Lung (tissue), 12 donors: Measurements from ENCODE around the gene GAK. TPM values are rescaled to one million over a fixed set of nuclear protein-coding genes. Genes with fewer than 3 reads are reported as not detected.

Experiments
- ATAC-seq: fragments of 200-7000 bp; cut with Tn5 transposase; one replicate; pipeline ENCODE4 v1.9.1; 2020; ENCODE audit warnings: moderate number of reproducible peaks; ENCODE audit not compliant: insufficient read depth, low FRiP score
- DNase-seq, 3 donors: peaks; one replicate each; pipeline ENCODE4 v3.0.0-alpha.2; 2013 to 2017
- H3K27ac ChIP-seq, 2 donors: one replicate each; pipeline ENCODE4 v1.5.1; 2013; ENCODE audit warnings: mild to moderate bottlenecking in 2 of 2, moderate library complexity in 2 of 2, control low read depth in 1 of 2, inconsistent platforms in 1 of 2, low read depth in 1 of 2, low read length in 1 of 2
- H3K27me3 ChIP-seq, 3 donors: one replicate each; pipeline ENCODE4 v1.5.1; 2013; ENCODE audit warnings: low read length in 2 of 3; ENCODE audit not compliant: control insufficient read depth in 3 of 3, insufficient read depth in 3 of 3
- H3K36me3 ChIP-seq, 4 donors: one replicate each; pipeline ENCODE4 v1.5.1; 2013; ENCODE audit warnings: low read length in 4 of 4, mild to moderate bottlenecking in 1 of 4, moderate library complexity in 1 of 4; ENCODE audit not compliant: control insufficient read depth in 4 of 4, insufficient read depth in 4 of 4
- H3K4me1 ChIP-seq, 5 donors: one replicate each; pipeline ENCODE4 v1.5.1; 2013; ENCODE audit warnings: low read length in 5 of 5, mild to moderate bottlenecking in 2 of 5, moderate library complexity in 1 of 5; ENCODE audit not compliant: control insufficient read depth in 5 of 5, insufficient read depth in 5 of 5
- H3K4me3 ChIP-seq: one replicate; pipeline ENCODE4 v1.5.1; 2013; ENCODE audit warnings: mild to moderate bottlenecking, control low read depth, moderate library complexity
- H3K9ac ChIP-seq, 2 donors: one replicate each; pipeline ENCODE4 v1.5.1; 2013; ENCODE audit warnings: low read length in 2 of 2, control low read depth in 1 of 2; ENCODE audit not compliant: insufficient read depth in 1 of 2
- H3K9me3 ChIP-seq, 4 donors: one replicate each; pipeline ENCODE4 v1.5.1; 2013; ENCODE audit warnings: low read length in 3 of 4, mild to moderate bottlenecking in 1 of 4, moderate library complexity in 1 of 4; ENCODE audit not compliant: control insufficient read depth in 4 of 4, insufficient read depth in 3 of 4
- CTCF ChIP-seq: IDR thresholded peaks from 2 replicates; pipeline ENCODE4 v1.5.1; 2012; ENCODE audit warnings: mild to moderate bottlenecking; ENCODE audit errors: control extremely low read depth, extremely low read depth
- WGBS, 2 donors: extraction: QIAGEN DNeasy Blood & Tissue Kit; methylation state at CpG; one replicate each; pipeline ENCODE4 v1.1.7; 2013; 5-methylcytosine and 5-hydroxymethylcytosine counted together
- polyA plus RNA-seq, 2 donors: library from polyadenylated mRNA; stranded (reverse); fragments of 200-250 nt; gene quantifications; one replicate each; pipeline ENCODE4 v1.2.1, GENCODE V29; 2013
- total RNA-seq, 2 donors: library from RNA; depleted of rRNA in 1 of 2; stranded (reverse); fragments of >200 nt in 1 of 2; gene quantifications; one replicate each; pipeline ENCODE4 v1.2.1, GENCODE V29; 2014 to 2021
- donor health status: control.
- donor health status: control.
- donor health status: Bipolar disorder and iron deficiency.
- donor health status: healthy.
- donor health status: DM: yes; HTN: yes; CAD: no.

Gene GAK
- total and polyA plus RNA-seq, 4 donors: 101 to 178 (median 137) TPM

GRCh38 chr4:835148-836002 lies 96.7 kb downstream of the GAK start:
- H3K4me1 ChIP-seq: no peaks in the 10 kb centered on the region
- no peak overlapping the region for H3K27ac ChIP-seq
- peaks cover 0 to 39% (median 0%) of the 10 kb centered on the region in 4 donors for H3K9me3 ChIP-seq
- peaks cover 0 to 3% (median 0%) of the 10 kb centered on the region in 3 donors for H3K27me3 ChIP-seq
- no peak overlapping the region for H3K4me3 ChIP-seq
- no peak overlapping the region for H3K9ac ChIP-seq
- no peaks in the 10 kb centered on the region for H3K36me3 ChIP-seq
- no peak for TF ChIP-seq CTCF
- ATAC-seq (peak; percentile 44), DNase-seq (peak in 2 of 3 donors; percentile 52 to 56)
- 75 to 90% methylated on average over 46 of the region's 46 CpGs for WGBS, 2 donors

GRCh38 chr4:834368-835147 lies 97.6 kb downstream of the GAK start:
- no peak overlapping the region for H3K9ac ChIP-seq
- H3K9me3 ChIP-seq: peaks cover 0 to 40% (median 0%) of the 10 kb centered on the region in 4 donors
- TF ChIP-seq CTCF: no peak
- ATAC-seq: no peak
- WGBS, 2 donors: 79 to 89% methylated on average over 29 of the region's 29 CpGs
- no peak overlapping the region for H3K27ac ChIP-seq
- no peak overlapping the region for H3K4me3 ChIP-seq
- H3K4me1 ChIP-seq: no peaks in the 10 kb centered on the region
- no peak for DNase-seq
- H3K27me3 ChIP-seq: peaks cover 0 to 5% (median 0%) of the 10 kb centered on the region in 3 donors
- H3K36me3 ChIP-seq: no peaks in the 10 kb centered on the region

GRCh38 chr4:833731-834367 lies 98.3 kb downstream of the GAK start:
- 68 to 70% methylated on average over 18 of the region's 18 CpGs for WGBS, 2 donors
- H3K4me1 ChIP-seq: no peaks in the 10 kb centered on the region
- DNase-seq (no peak), ATAC-seq (no peak)
- no peak overlapping the region for H3K4me3 ChIP-seq
- no peak for TF ChIP-seq CTCF
- H3K9ac ChIP-seq: no peak overlapping the region
- H3K9me3 ChIP-seq: peaks cover 0 to 38% (median 0%) of the 10 kb centered on the region in 4 donors
- H3K36me3 ChIP-seq: no peaks in the 10 kb centered on the region
- no peak overlapping the region for H3K27ac ChIP-seq
- H3K27me3 ChIP-seq: peaks cover 0 to 11% (median 0%) of the 10 kb centered on the region in 3 donors
